K562 (cell line): ENCODE measurements around the gene KBTBD3. TPM values are rescaled to one million over a fixed set of nuclear protein-coding genes. Genes with fewer than 3 reads are reported as not detected.

Experiments used
- ATAC-seq: fragments of 200-7000 bp; cut with Tn5 transposase; 3 replicates; pipeline ENCODE4 v1.9.1; 2020; ENCODE audit warnings: moderate library complexity
- BruUV-seq: library from RNA; stranded (reverse); fragments of 400-500 nt; replicated peaks from 2 replicates; lab custom pipeline; 2021; lab: Mats Ljungman, UMichigan
- CTCF ChIA-PET: fragments of 300-600 bp; formaldehyde crosslinking; extraction: SDS; loops from one replicate; lab custom pipeline; 2021; ENCODE audit warnings: low intra/inter-chr PET ratio; lab: Yijun Ruan, JAX
- POLR2A ChIA-PET: fragments of 300-600, 350-650 bp; sonication (Branson Sonifier 250); formaldehyde crosslinking; extraction: SDS; loops from one replicate; lab custom pipeline; 2021; ENCODE audit warnings: antibody characterized with exemption, inconsistent platforms; lab: Yijun Ruan, JAX
- DNase-seq, 4 experiments: peaks; one replicate each; pipeline versions ENCODE4 v3.0.0 to v3.0.0-alpha.2; 2011 to 2018; ENCODE audit warnings: low spot score in 3 of 4, mixed read lengths in 3 of 4; ENCODE audit errors: extremely low read depth in 1 of 4
- FAIRE-seq: peaks from 2 replicates; lab custom pipeline; 2011; peaks lifted over from hg19 to GRCh38; lab: Jason Lieb, UNC
- H2AFZ ChIP-seq: 2 replicates; pipeline ENCODE4 v1.6.0; 2011; ENCODE audit warnings: low read depth, low read length, control low read depth, inconsistent platforms
- H3K27ac ChIP-seq: fragments of 200-600 bp; 3 replicates; pipeline ENCODE4 v1.8.0; 2011; ENCODE audit warnings: low read depth, mild to moderate bottlenecking, control low read depth, inconsistent platforms, low read length, moderate library complexity, mixed read lengths; ENCODE audit errors: extremely low read depth
- H3K27me3 ChIP-seq, 2 experiments: fragments of 300-600 bp in 1 of 2; 2 replicates in 1 of 2; 3 replicates in 1 of 2; pipeline versions ENCODE4 v1.6.0 to v1.8.0; 2011; ENCODE audit warnings: inconsistent platforms in 2 of 2, low read length in 2 of 2, mild to moderate bottlenecking in 1 of 2, mixed read lengths in 1 of 2, moderate library complexity in 1 of 2; ENCODE audit not compliant: control insufficient read depth in 2 of 2, insufficient read depth in 2 of 2
- H3K36me3 ChIP-seq: fragments of 300-600 bp; 3 replicates; pipeline ENCODE4 v1.8.0; 2011; ENCODE audit warnings: mild to moderate bottlenecking, low read length, inconsistent platforms; ENCODE audit not compliant: control insufficient read depth, insufficient read depth
- H3K4me1 ChIP-seq, 2 experiments: fragments of 200-600 bp in 1 of 2; replicated peaks in 1 of 2; 2 replicates in 1 of 2; 3 replicates in 1 of 2; pipeline versions ENCODE4 v1.5.1 to v1.8.0; 2011; ENCODE audit warnings: inconsistent platforms in 2 of 2, low read length in 2 of 2, mild to moderate bottlenecking in 1 of 2, mixed read lengths in 1 of 2, moderate library complexity in 1 of 2; ENCODE audit not compliant: control insufficient read depth in 2 of 2, insufficient read depth in 2 of 2
- H3K4me2 ChIP-seq: 2 replicates; pipeline ENCODE4 v1.6.1; 2011; ENCODE audit warnings: low read length, control low read depth, inconsistent platforms, mixed read lengths; ENCODE audit not compliant: insufficient read depth
- H3K4me3 ChIP-seq: fragments of 200-600 bp; sonication (generic), shearing (Covaris generic); 2 replicates; pipeline ENCODE4 v1.5.1; 2016; ENCODE audit warnings: control low read depth, inconsistent platforms
- H3K79me2 ChIP-seq: fragments of 200-600 bp; 3 replicates; pipeline ENCODE4 v1.8.0; 2011; ENCODE audit warnings: low read length, inconsistent platforms; ENCODE audit not compliant: control insufficient read depth, insufficient read depth
- H3K9ac ChIP-seq, 2 experiments: 2 replicates each; pipeline versions ENCODE4 v1.6.0 to v1.6.1; 2011; ENCODE audit warnings: low read depth in 2 of 2, low read length in 2 of 2, control low read depth in 1 of 2, inconsistent platforms in 1 of 2, mild to moderate bottlenecking in 1 of 2, mixed read lengths in 1 of 2; ENCODE audit not compliant: insufficient read depth in 1 of 2
- H3K9me1 ChIP-seq: one replicate; pipeline ENCODE4 v1.6.0; 2011; ENCODE audit warnings: inconsistent platforms, mild to moderate bottlenecking, low read length, moderate library complexity; ENCODE audit not compliant: control insufficient read depth, insufficient read depth
- H3K9me3 ChIP-seq: replicated peaks from 2 replicates; pipeline ENCODE4 v1.5.1; 2011; ENCODE audit warnings: low read depth, low read length, inconsistent platforms; ENCODE audit not compliant: control insufficient read depth, insufficient read depth
- H4K20me1 ChIP-seq: replicated peaks from 2 replicates; pipeline ENCODE4 v1.6.1; 2011; ENCODE audit warnings: low read length, inconsistent platforms, mixed read lengths; ENCODE audit not compliant: control insufficient read depth, insufficient read depth
- DPF2 ChIP-seq: fragments of 450-650 bp; IDR thresholded peaks from 2 replicates; pipeline ENCODE4 v1.6.1; 2016
- ELF4 ChIP-seq: fragments of 450-650 bp; formaldehyde crosslinking; IDR thresholded peaks from 2 replicates; pipeline ENCODE4 v1.4.0; 2022; ENCODE audit warnings: missing genetic modification characterization
- GTF2A2 ChIP-seq: IDR thresholded peaks from 2 replicates; pipeline ENCODE4 v1.6.1; 2016; ENCODE audit warnings: mild to moderate bottlenecking, missing genetic modification characterization, missing compliant biosample characterization
- POLR2A ChIP-seq: fragments of 450-650 bp; conservative IDR thresholded peaks from 2 replicates; pipeline ENCODE4 v1.6.1; 2016
- TBP ChIP-seq: optimal IDR thresholded peaks from 2 replicates; pipeline ENCODE3; 2011; ENCODE audit warnings: low read depth, low read length, improper control_type of control experiment
- ZC3H4 ChIP-seq: sonication (generic); formaldehyde crosslinking; IDR thresholded peaks from 2 replicates; pipeline ENCODE4 v1.9.0; 2021; ENCODE audit warnings: missing genetic modification reagents, borderline replicate concordance
- ZNF785 ChIP-seq: fragments of 250-450 bp; sonication (Bioruptor Pico); IDR thresholded peaks from 2 replicates; pipeline ENCODE4 v1.4.0; 2020; ENCODE audit warnings: mild to moderate bottlenecking
- WGBS: fragments of 100-300 bp; shearing (Covaris generic); methylation state at CpG from one replicate; pipeline ENCODE4 v1.1.6; 2016; ENCODE audit warnings: low coverage, mixed read lengths; ENCODE audit not compliant: insufficient coverage; ENCODE audit errors: missing lambda C conversion rate; 5-methylcytosine and 5-hydroxymethylcytosine counted together
- in situ Hi-C: fragments of 300-500 bp; cut with MboI; formaldehyde crosslinking; loops from 4 replicates; pipeline ENCODE4 v1.15.0; 2018; ENCODE audit warnings: inconsistent platforms, mixed read lengths
- intact Hi-C: fragments of 100-400 bp; cut with micrococcal nuclease; formaldehyde crosslinking; loops from 2 replicates; pipeline ENCODE4 v1.14.2; 2022
- polyA plus RNA-seq, 8 experiments: library from polyadenylated mRNA; depleted of rRNA in 4 of 8; stranded (reverse) in 5 of 8; unstranded in 3 of 8; fragments of >200 nt; fragmentation: Nextera tagmentation in 2 of 8; fragmentation: Illumina TruSeq in 1 of 8; extraction: Ambion mirVana in 2 of 8; extraction: Trizol in 1 of 8; gene quantifications; 2 replicates each; pipeline versions ENCODE4 v1.2.1 to v1.2.3, GENCODE V29; 2011 to 2014; ENCODE audit warnings: inconsistent platforms in 1 of 8, missing spikeins in 1 of 8
- total RNA-seq, 7 experiments: library from RNA; depleted of rRNA in 6 of 7; stranded (reverse); fragments of >200 nt in 6 of 7; fragmentation: Illumina TruSeq in 2 of 7; extraction: Trizol in 2 of 7; gene quantifications; 2 replicates each; pipeline versions ENCODE4 v1.2.1 to v1.2.3, GENCODE V29; 2011 to 2021; ENCODE audit warnings: low replicate concordance in 1 of 7
- TF ChIP-seq, protein P1 (sequence below): fragments of 200-600 bp; sonication (generic); IDR thresholded peaks from one replicate; pipeline ENCODE4 v1.6.1; 2012; ENCODE audit warnings: mild to moderate bottlenecking, low read depth, low read length, inconsistent platforms
- TF ChIP-seq, protein P2 (sequence below): fragments of 250-450 bp; sonication (Bioruptor Pico); IDR thresholded peaks from 2 replicates; pipeline ENCODE4 v1.4.0; 2020; ENCODE audit warnings: mild to moderate bottlenecking, moderate library complexity, borderline replicate concordance

Gene KBTBD3
- total and polyA plus RNA-seq, 9 of the 15 experiments (the other 6 are each of a cell fraction or from before 2014, with no cell fraction given), result 4.2 to 31.2 (median 6.4) TPM

DNA sequence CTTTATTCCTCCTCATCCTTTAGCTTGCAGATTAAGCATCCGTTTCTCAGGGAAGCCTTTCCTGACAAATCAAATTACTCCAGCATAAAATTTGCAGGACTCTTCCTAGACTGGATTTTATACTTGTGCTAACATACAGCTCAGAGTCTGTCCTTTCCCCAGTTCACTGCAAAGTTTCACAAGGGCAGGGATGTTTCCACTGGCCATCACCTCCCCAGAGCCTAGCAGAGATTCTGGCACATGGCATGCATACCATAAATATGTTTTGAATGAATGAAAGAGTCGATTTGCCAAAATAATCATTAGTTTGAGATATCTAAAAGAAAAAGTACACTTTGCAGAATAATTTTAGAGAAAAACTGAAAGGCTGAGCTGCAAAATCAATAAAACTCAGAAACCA, 65.7 kb downstream of the KBTBD3 start:
- intact Hi-C loops (no loop called here), in situ Hi-C loops (no loop called here)
- CTCF ChIA-PET, result no interaction called here
- Histone ChIP-seq H3K27ac (no peak overlapping the region), H3K9me1 (no peaks in the 10 kb centered on the region), H3K9ac (no peak overlapping the region), H4K20me1 (no peaks in the 10 kb centered on the region), H2AFZ (no peak overlapping the region), H3K36me3 (peaks cover 50% of the 10 kb centered on the region), H3K4me2 (no peak overlapping the region), H3K4me3 (no peak overlapping the region), H3K9me3 (no peaks in the 10 kb centered on the region), H3K4me1 (no peaks in the 10 kb centered on the region; a peak in 1 of 5 replicates), H3K79me2 (peaks cover 35% of the 10 kb centered on the region), H3K27me3 (no peaks in the 10 kb centered on the region)
- no peak for FAIRE-seq
- TF ChIP-seq POLR2A, result no peak
- TF ChIP-seq, protein P1, sequence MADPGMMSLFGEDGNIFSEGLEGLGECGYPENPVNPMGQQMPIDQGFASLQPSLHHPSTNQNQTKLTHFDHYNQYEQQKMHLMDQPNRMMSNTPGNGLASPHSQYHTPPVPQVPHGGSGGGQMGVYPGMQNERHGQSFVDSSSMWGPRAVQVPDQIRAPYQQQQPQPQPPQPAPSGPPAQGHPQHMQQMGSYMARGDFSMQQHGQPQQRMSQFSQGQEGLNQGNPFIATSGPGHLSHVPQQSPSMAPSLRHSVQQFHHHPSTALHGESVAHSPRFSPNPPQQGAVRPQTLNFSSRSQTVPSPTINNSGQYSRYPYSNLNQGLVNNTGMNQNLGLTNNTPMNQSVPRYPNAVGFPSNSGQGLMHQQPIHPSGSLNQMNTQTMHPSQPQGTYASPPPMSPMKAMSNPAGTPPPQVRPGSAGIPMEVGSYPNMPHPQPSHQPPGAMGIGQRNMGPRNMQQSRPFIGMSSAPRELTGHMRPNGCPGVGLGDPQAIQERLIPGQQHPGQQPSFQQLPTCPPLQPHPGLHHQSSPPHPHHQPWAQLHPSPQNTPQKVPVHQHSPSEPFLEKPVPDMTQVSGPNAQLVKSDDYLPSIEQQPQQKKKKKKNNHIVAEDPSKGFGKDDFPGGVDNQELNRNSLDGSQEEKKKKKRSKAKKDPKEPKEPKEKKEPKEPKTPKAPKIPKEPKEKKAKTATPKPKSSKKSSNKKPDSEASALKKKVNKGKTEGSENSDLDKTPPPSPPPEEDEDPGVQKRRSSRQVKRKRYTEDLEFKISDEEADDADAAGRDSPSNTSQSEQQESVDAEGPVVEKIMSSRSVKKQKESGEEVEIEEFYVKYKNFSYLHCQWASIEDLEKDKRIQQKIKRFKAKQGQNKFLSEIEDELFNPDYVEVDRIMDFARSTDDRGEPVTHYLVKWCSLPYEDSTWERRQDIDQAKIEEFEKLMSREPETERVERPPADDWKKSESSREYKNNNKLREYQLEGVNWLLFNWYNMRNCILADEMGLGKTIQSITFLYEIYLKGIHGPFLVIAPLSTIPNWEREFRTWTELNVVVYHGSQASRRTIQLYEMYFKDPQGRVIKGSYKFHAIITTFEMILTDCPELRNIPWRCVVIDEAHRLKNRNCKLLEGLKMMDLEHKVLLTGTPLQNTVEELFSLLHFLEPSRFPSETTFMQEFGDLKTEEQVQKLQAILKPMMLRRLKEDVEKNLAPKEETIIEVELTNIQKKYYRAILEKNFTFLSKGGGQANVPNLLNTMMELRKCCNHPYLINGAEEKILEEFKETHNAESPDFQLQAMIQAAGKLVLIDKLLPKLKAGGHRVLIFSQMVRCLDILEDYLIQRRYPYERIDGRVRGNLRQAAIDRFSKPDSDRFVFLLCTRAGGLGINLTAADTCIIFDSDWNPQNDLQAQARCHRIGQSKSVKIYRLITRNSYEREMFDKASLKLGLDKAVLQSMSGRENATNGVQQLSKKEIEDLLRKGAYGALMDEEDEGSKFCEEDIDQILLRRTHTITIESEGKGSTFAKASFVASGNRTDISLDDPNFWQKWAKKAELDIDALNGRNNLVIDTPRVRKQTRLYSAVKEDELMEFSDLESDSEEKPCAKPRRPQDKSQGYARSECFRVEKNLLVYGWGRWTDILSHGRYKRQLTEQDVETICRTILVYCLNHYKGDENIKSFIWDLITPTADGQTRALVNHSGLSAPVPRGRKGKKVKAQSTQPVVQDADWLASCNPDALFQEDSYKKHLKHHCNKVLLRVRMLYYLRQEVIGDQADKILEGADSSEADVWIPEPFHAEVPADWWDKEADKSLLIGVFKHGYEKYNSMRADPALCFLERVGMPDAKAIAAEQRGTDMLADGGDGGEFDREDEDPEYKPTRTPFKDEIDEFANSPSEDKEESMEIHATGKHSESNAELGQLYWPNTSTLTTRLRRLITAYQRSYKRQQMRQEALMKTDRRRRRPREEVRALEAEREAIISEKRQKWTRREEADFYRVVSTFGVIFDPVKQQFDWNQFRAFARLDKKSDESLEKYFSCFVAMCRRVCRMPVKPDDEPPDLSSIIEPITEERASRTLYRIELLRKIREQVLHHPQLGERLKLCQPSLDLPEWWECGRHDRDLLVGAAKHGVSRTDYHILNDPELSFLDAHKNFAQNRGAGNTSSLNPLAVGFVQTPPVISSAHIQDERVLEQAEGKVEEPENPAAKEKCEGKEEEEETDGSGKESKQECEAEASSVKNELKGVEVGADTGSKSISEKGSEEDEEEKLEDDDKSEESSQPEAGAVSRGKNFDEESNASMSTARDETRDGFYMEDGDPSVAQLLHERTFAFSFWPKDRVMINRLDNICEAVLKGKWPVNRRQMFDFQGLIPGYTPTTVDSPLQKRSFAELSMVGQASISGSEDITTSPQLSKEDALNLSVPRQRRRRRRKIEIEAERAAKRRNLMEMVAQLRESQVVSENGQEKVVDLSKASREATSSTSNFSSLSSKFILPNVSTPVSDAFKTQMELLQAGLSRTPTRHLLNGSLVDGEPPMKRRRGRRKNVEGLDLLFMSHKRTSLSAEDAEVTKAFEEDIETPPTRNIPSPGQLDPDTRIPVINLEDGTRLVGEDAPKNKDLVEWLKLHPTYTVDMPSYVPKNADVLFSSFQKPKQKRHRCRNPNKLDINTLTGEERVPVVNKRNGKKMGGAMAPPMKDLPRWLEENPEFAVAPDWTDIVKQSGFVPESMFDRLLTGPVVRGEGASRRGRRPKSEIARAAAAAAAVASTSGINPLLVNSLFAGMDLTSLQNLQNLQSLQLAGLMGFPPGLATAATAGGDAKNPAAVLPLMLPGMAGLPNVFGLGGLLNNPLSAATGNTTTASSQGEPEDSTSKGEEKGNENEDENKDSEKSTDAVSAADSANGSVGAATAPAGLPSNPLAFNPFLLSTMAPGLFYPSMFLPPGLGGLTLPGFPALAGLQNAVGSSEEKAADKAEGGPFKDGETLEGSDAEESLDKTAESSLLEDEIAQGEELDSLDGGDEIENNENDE, result no peak
- no peak for TF ChIP-seq ZNF785
- TF ChIP-seq ELF4 (CRISPR knock-in tag), result no peak
- TF ChIP-seq, protein P2, sequence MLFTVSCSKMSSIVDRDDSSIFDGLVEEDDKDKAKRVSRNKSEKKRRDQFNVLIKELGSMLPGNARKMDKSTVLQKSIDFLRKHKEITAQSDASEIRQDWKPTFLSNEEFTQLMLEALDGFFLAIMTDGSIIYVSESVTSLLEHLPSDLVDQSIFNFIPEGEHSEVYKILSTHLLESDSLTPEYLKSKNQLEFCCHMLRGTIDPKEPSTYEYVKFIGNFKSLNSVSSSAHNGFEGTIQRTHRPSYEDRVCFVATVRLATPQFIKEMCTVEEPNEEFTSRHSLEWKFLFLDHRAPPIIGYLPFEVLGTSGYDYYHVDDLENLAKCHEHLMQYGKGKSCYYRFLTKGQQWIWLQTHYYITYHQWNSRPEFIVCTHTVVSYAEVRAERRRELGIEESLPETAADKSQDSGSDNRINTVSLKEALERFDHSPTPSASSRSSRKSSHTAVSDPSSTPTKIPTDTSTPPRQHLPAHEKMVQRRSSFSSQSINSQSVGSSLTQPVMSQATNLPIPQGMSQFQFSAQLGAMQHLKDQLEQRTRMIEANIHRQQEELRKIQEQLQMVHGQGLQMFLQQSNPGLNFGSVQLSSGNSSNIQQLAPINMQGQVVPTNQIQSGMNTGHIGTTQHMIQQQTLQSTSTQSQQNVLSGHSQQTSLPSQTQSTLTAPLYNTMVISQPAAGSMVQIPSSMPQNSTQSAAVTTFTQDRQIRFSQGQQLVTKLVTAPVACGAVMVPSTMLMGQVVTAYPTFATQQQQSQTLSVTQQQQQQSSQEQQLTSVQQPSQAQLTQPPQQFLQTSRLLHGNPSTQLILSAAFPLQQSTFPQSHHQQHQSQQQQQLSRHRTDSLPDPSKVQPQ, result no peak
- no peak for TF ChIP-seq TBP
- TF ChIP-seq GTF2A2 (tag), result no peak
- TF ChIP-seq DPF2, result no peak
- TF ChIP-seq ZC3H4, result no peak
- no peak for ATAC-seq
- BruUV-seq, result no TSS peak
- DNase-seq, result no peak
- POLR2A ChIA-PET, result interaction anchor here (0.7 kb wide), 1 partner anchor 468 kb away, joined by 3 read pairs; no protein-coding TSS in a partner anchor
- 54% methylated on average over 2 of the region's 2 CpGs for whole genome bisulfite sequencing
